ENCODE data around the gene GPR37L1. TPM values are rescaled to one million over a fixed set of nuclear protein-coding genes. Genes with fewer than 3 reads are reported as not detected.

GPR37L1 gene
- total RNA-seq = 6.5 TPM

GRCh38 chr1:202122639-202123335 is at the start of gene GPR37L1:
Gene GPR37L1 (plus strand): TSS chr1:202122917. CDS start chr1:202122964, 47 bp downstream.

GRCh38 chr1:202144402-202145067 is 21.8 kb downstream of the GPR37L1 start, which contains the start of gene ARL8A:
Gene ARL8A (minus strand): TSS chr1:202144737. CDS start chr1:202144572, 165 bp downstream.

GRCh38 chr1:202160377-202160940 is 37.7 kb downstream of the GPR37L1 start, which contains the start of gene PTPN7:
Gene PTPN7 (minus strand): TSS chr1:202160602. CDS start chr1:202159402, 1,200 bp downstream.

Small RNAs within 50 kb of the gene (small RNA-seq; reads per million reads assigned to genes)
- gene CRIP1P3 = not detected

Other genes starting within 250 kb of the GPR37L1 start
- gene SHISA4, start 234.0 kb upstream of the GPR37L1 start, total RNA-seq = 48.0 TPM
- 0.46 TPM for gene LMOD1, start 176.4 kb upstream of the GPR37L1 start, total RNA-seq
- 74.7 TPM for gene TIMM17A, start 167.4 kb upstream of the GPR37L1 start, total RNA-seq
- gene RNPEP, start 140.3 kb upstream of the GPR37L1 start, total RNA-seq = 12.2 TPM
- gene ELF3, start 112.3 kb upstream of the GPR37L1 start, total RNA-seq = not detected
- gene ARL8A, start 21.8 kb downstream of the GPR37L1 start, total RNA-seq = 77.7 TPM
- gene PTPN7, start 37.7 kb downstream of the GPR37L1 start, total RNA-seq = not detected
- gene LGR6, start 70.9 kb downstream of the GPR37L1 start, total RNA-seq = 1.6 TPM
- gene UBE2T, start 219.0 kb downstream of the GPR37L1 start, total RNA-seq = 30.0 TPM
- 28.6 TPM for gene PPP1R12B, start 225.8 kb downstream of the GPR37L1 start, total RNA-seq

Measured in diencephalon (tissue), 1 donor.